WI38 (cell line): ENCODE measurements around the gene TMEM207.

ENCODE experiments used
- H3K4me3 ChIP-seq: 2 replicates; pipeline ENCODE4 v1.5.1; 2011; ENCODE audit warnings: low read depth, mild to moderate bottlenecking, control low read depth, low read length
- TF ChIP-seq, protein P1 (sequence below): IDR thresholded peaks from 2 replicates; pipeline ENCODE4 v1.5.1; 2012; ENCODE audit warnings: low read depth, mild to moderate bottlenecking, control low read depth, low read length

TMEM207 gene

DNA sequence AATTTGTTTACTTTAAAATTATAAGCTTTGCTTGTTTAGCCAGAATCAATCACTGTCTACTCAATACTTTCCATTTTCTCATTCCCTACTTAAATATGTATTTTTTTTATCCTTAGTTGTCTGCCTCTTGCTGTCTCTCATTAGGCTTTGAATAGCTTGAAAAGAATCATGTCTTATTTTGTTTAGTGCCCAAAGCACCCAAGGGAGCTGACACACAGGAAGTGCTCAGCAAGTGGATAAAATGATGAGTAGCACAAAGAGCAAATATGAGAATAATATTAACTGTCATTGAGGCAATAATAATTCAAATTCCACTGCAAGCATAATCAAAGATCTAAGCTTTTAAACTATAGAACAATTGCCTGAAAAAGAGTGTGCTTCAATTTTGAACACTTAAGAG is 45.2 kb upstream of the TMEM207 start:
- TF ChIP-seq, protein P1, sequence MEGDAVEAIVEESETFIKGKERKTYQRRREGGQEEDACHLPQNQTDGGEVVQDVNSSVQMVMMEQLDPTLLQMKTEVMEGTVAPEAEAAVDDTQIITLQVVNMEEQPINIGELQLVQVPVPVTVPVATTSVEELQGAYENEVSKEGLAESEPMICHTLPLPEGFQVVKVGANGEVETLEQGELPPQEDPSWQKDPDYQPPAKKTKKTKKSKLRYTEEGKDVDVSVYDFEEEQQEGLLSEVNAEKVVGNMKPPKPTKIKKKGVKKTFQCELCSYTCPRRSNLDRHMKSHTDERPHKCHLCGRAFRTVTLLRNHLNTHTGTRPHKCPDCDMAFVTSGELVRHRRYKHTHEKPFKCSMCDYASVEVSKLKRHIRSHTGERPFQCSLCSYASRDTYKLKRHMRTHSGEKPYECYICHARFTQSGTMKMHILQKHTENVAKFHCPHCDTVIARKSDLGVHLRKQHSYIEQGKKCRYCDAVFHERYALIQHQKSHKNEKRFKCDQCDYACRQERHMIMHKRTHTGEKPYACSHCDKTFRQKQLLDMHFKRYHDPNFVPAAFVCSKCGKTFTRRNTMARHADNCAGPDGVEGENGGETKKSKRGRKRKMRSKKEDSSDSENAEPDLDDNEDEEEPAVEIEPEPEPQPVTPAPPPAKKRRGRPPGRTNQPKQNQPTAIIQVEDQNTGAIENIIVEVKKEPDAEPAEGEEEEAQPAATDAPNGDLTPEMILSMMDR, result no peak
- H3K4me3 ChIP-seq, result no peak overlapping the region

DNA sequence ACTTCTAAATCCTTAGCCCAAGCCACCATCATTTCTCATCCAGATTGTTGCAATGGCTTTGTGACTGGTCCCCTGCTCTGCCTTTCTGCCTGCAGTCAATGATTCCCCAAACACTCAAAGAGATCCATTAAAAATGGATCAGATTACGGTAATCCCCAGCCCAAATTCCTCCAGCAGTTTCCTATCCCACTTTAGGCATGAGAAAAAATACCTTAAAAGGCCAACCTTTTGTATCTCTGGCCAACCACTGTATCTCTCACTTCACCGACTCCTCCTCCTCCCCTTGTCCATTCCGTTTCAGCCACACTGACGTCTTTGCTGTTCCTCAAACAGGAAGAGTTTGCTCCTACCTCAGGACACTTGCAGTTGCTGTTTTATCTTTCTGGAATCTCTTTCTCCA is 43.3 kb upstream of the TMEM207 start:
- H3K4me3 ChIP-seq, result no peak overlapping the region
- TF ChIP-seq, protein P1, result no peak

DNA sequence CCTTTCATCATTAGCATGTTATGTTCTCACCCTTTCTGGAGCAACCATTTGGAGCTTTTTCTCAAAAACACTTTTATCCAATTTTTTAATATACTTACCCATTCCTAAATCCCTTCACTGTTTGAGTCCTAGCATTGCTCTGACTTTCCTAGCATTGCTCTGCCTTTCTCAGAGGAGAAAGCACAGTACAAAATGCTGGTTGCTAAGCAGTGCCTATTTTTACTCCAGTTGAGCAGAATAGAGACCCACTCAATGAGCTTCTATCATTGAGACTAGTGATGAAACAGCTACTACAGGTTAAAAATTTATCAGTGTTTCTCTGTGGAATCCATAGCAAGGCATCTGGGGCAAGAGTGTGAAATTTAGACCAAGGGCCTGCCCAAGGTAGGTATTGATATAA is 42.4 kb upstream of the TMEM207 start:
- TF ChIP-seq, protein P1, result no peak
- H3K4me3 ChIP-seq, result no peak overlapping the region

DNA sequence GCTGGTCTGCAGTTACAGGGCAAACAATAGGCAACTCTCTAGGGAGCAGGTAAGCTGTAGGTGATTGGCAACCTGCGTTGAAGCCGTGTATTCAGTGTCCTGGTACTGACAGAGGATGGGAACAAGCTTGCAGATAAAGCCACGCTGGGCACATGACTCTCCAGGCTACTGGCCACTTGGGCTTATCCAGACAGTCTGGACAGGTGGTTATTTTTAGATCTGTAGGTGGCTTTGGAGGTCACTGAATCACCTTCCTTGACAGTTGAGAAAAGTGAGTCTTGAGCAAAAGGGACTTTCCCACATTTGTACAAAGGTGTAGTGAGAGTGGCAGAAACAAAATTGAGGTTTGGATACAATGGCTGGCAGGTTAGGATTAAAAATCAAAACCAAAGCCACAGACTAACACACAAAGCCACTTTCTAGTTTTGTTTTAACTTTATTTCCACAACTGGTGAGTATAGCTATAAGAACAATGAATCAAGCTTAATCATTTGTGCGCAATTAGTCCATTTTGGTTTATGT is 41.9 kb upstream of the TMEM207 start:
- TF ChIP-seq, protein P1, result no peak
- H3K4me3 ChIP-seq, result no peak overlapping the region

DNA sequence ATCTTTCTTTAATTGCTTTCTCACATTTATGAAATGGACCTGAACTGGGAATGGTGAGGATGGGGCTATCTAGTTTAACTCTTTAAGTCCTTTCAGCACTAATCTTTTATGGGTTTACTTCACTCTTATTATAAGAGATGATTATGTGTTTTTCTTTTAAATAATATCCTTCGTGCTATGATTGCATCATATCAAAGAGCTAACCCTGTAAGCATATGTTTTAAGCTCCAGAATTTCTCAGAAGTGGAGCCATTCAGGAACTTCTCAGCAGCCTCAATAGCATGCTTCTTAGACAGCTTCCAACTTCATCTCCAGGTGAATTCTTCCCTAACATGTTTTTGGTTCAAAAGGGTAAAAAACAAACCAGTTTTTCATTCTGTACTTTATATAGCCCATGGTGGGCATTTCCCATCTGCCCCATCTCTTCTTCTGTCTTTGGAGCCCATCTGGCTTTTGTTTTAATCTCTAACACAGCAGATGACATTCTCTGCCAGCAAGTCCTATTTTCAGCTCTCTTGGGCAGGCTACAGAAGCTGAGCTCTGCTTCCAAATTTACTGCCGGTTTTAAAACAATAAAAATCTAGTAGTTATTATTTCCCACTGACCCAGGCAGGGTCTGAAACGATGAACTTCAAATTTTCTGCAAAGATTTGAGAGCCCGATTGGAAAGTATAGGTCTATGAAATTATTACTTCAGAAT is 37.4 kb upstream of the TMEM207 start:
- TF ChIP-seq, protein P1, result no peak
- no peak overlapping the region for H3K4me3 ChIP-seq

DNA sequence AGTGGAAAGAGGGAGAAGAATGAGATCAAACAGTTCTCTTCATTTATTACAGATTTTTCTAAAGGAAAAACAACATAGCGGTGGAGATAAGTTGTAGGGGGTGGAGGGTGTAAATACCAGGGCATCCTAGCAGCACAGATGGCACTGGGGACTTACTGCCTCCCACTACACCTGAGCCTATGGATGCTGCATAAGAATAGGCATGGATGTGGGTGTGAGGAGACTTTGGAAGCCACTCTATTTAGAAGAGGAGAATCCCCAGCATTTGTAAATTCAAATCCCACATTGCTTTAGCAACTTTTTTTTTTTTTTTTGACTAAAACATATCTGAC is 36.8 kb upstream of the TMEM207 start:
- TF ChIP-seq, protein P1, result no peak

DNA sequence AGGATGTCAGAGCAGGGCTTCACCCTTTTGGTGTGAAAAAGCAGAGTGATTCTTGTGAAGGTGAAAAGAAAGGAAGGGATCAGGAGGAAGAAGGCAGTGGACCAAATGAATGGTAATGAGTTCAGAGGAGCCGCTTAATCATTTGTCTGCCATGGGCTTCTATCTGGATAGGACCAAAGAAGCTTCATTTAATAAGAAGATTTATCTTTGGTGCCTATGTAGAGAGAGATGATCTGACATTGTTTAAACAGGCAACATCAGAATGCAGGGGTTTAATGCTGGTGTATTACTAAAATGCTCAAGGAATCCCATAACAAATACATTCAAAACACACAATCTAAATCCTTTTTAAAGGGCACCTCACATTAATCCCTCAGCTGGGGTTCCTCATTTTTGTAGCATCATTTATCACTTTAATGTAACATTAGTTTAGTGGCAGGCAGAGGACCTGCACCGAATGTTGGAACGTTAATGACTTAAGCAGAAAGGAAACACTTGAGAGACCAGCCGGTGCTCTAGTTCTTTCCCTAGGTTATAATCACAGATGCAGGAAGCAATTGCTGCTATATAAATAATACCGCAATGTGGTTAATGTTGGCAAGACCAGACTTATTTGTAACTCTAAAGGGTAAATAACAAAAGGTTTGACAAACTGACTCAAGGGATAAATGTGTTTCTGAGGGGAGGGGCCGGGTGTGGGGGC is 36.3 kb upstream of the TMEM207 start:
- no peak overlapping the region for H3K4me3 ChIP-seq
- TF ChIP-seq, protein P1, result no peak

More for the DNA sequence above, 36.8 kb upstream of the TMEM207 start:
- no peak overlapping the region for H3K4me3 ChIP-seq
